Right lobe of liver (tissue), 6 donors: ENCODE measurements around the gene KLF17. TPM values are rescaled to one million over a fixed set of nuclear protein-coding genes. Genes with fewer than 3 reads are reported as not detected.
A peak's percentile ranks its signal among the peaks of the same experiment; 100 is the strongest.

Experiments
- ATAC-seq, 4 donors: fragments of 200-7000 bp; cut with Tn5 transposase; one replicate each; pipeline ENCODE4 v1.9.1; 2020; ENCODE audit warnings: mild to moderate bottlenecking in 4 of 4, moderate library complexity in 4 of 4
- DNase-seq, 3 donors: peaks; one replicate each; pipeline ENCODE4 v3.0.0-alpha.2; 2020
- H3K27ac ChIP-seq, 3 donors: fragments of 200-600 bp; one replicate each; pipeline ENCODE4 v1.8.0; 2022
- H3K27me3 ChIP-seq, 2 donors: fragments of 200-600 bp; one replicate each; pipeline ENCODE4 v1.8.0; 2022
- H3K36me3 ChIP-seq, 4 donors: fragments of 200-600 bp; sonication (generic) in 1 of 4; one replicate each; pipeline versions ENCODE4 v1.5.1 to v1.8.0; 2017 to 2022; ENCODE audit warnings: control low read depth in 1 of 4
- H3K4me1 ChIP-seq, 4 donors: fragments of 200-600 bp; sonication (generic) in 1 of 4; one replicate each; pipeline versions ENCODE4 v1.5.1 to v1.8.0; 2017 to 2022; ENCODE audit warnings: control low read depth in 1 of 4
- H3K4me3 ChIP-seq, 3 donors: fragments of 200-600 bp; one replicate each; pipeline ENCODE4 v1.8.0; 2022
- H3K9me3 ChIP-seq, 4 donors: fragments of 200-600 bp; sonication (generic) in 1 of 4; one replicate each; pipeline versions ENCODE4 v1.5.1 to v1.8.0; 2017 to 2022; ENCODE audit warnings: control low read depth in 1 of 4
- POLR2A ChIP-seq: fragments of 450-650 bp; IDR thresholded peaks from one replicate; pipeline ENCODE4 v1.6.1; 2017; ENCODE audit warnings: antibody characterized with exemption, mild to moderate bottlenecking
- WGBS: methylation state at CpG from one replicate; pipeline ENCODE4 v1.1.6; 2018; ENCODE audit warnings: low coverage, low lambda C conversion rate; ENCODE audit not compliant: insufficient coverage; ENCODE audit errors: missing lambda C conversion rate; 5-methylcytosine and 5-hydroxymethylcytosine counted together
- intact Hi-C, 2 donors: fragments of 100-400 bp; cut with DNase I; formaldehyde crosslinking; loops; one replicate each; pipeline versions ENCODE4 v1.11.2 to v1.14.1; 2022
- total RNA-seq, 6 experiments: library from RNA; depleted of rRNA in 2 of 6; stranded (reverse); fragments of >200 nt in 2 of 6; fragmentation: NEBNext Ultra II Directional in 3 of 6; extraction: Animal tissue kit (Norgen Biotek cat#: 25700) in 3 of 6; gene quantifications; one replicate each; pipeline versions ENCODE4 v1.1.0 to v1.2.4, GENCODE V29; 2016 to 2023
- TF ChIP-seq, protein P1 (sequence below), 4 donors: fragments of 200-600 bp in 3 of 4; fragments of 450-650 bp in 1 of 4; IDR thresholded peaks; one replicate each; pipeline versions ENCODE4 v1.5.1 to v1.8.0; 2016 to 2022; ENCODE audit warnings: antibody characterized with exemption in 4 of 4, mild to moderate bottlenecking in 2 of 4
- donor health status: DM: no; HTN: yes; CAD: no.
- donor health status: DM: no; HTN: no; CAD: no.
- donor health status: DM: no; HTN: no; CAD: no.
- donor health status: DM: no; HTN: yes; CAD: no.
- donor health status: DM: no; HTN: yes; CAD: no.

The KLF17 gene
- total RNA-seq, 6 experiments from 2014 or later: not detected

DNA sequence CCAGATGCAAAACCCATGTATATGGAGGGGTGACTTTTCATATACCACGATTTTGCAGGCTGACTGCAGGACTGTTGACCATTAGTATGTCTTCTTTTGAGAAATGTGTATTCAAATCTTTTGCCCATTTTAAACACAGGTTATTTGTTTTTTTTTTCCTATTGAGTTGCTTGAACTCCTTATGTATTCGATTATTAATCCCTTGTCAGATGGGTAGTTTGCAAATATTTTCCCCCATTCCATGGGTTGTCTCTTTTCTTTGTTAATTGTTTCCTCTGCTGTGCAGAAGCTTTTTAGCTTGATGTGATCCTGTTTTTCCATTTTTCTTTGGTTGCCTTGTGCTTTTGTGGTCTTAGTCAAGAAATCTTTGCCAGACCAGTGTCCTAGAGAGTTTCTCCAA, 24.6 kb upstream of the KLF17 start:
- no peak for ATAC-seq
- Histone ChIP-seq H3K4me3 (no peak overlapping the region), H3K4me1 (no peaks in the 10 kb centered on the region), H3K27ac (no peak overlapping the region), H3K27me3 (no peaks in the 10 kb centered on the region), H3K36me3 (no peaks in the 10 kb centered on the region), H3K9me3 (no peaks in the 10 kb centered on the region)
- 70% methylated on average over 2 of the region's 2 CpGs for WGBS
- intact Hi-C loops: no loop called here
- TF ChIP-seq, protein P1, sequence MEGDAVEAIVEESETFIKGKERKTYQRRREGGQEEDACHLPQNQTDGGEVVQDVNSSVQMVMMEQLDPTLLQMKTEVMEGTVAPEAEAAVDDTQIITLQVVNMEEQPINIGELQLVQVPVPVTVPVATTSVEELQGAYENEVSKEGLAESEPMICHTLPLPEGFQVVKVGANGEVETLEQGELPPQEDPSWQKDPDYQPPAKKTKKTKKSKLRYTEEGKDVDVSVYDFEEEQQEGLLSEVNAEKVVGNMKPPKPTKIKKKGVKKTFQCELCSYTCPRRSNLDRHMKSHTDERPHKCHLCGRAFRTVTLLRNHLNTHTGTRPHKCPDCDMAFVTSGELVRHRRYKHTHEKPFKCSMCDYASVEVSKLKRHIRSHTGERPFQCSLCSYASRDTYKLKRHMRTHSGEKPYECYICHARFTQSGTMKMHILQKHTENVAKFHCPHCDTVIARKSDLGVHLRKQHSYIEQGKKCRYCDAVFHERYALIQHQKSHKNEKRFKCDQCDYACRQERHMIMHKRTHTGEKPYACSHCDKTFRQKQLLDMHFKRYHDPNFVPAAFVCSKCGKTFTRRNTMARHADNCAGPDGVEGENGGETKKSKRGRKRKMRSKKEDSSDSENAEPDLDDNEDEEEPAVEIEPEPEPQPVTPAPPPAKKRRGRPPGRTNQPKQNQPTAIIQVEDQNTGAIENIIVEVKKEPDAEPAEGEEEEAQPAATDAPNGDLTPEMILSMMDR (IDR thresholded peaks at IDR 0.05): no peak
- TF ChIP-seq POLR2A: no peak
- no peak for DNase-seq

GRCh38 chr1:44100183-44100868, 18.3 kb upstream of the KLF17 start:
- Histone ChIP-seq H3K36me3 (no peaks in the 10 kb centered on the region), H3K27ac (no peak overlapping the region), H3K4me1 (no peaks in the 10 kb centered on the region), H3K27me3 (no peaks in the 10 kb centered on the region), H3K9me3 (no peaks in the 10 kb centered on the region), H3K4me3 (no peak overlapping the region)
- no peak for DNase-seq
- intact Hi-C loops: no loop called here
- ATAC-seq: no peak
- WGBS: 80% methylated on average over 9 of the region's 9 CpGs
- TF ChIP-seq POLR2A: no peak
- TF ChIP-seq, protein P1 (IDR thresholded peaks at IDR 0.05): no peak

- no peak for TF ChIP-seq POLR2A
- TF ChIP-seq, protein P1 (IDR thresholded peaks at IDR 0.05): no peak
- Histone ChIP-seq H3K36me3 (no peaks in the 10 kb centered on the region), H3K9me3 (no peaks in the 10 kb centered on the region), H3K27me3 (no peaks in the 10 kb centered on the region), H3K4me3 (no peak overlapping the region), H3K4me1 (no peaks in the 10 kb centered on the region), H3K27ac (no peak overlapping the region)
- intact Hi-C loops: no loop called here
- 66% methylated on average over 7 of the region's 7 CpGs for WGBS
- DNase-seq (no peak), ATAC-seq (no peak)
These were observed 17.3 kb upstream of the KLF17 start for GRCh38 chr1:44101328-44101727.

DNA sequence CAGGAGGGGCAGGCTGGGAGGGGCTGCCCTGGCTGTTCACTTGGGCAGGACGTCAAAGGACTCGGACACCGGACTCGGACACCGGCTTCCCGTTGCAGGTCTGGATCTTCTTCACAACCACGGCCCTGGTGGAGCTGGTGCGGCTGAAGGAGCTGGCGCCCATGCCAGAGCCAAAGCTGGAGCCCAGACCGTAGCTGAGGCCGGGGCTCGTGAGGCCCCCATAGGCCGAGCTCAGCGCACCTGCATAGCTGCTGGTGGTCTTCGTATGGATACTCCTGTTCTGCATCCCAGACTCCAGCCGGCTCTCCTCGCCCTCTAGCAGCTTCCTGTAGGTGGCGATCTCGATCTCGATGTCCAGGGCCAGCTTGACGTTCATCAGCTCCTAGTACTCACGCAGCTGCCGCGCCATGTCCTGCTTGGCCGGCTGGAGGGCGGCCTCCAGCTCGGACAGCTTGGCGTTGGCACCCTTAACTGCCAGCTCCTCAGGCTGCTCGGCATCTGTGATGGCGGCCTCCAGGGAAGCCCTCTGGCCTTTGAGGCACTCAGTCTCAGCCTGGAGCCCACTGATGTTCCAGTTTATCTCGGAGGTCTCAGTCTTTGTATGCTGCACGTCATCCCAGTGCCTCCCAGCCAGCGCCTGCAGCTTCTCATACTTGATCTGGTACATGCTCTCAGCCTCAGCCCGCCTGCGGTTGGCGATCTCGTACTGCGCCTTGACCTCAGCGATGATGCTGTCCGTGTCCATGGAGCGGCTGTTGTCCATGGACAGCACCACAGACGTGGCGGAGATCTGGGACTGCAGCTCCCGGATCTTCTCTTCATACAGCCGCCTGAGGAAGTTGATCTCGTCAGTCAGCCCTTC, 15.1 kb upstream of the KLF17 start:
- no peak for ATAC-seq
- TF ChIP-seq POLR2A: no peak
- TF ChIP-seq, protein P1 (IDR thresholded peaks at IDR 0.05): peak in 1 of 4 donors; percentile 34
- intact Hi-C loops: no loop called here
- DNase-seq: peak in 1 of 3 donors; percentile 52
- no peaks in the 10 kb centered on the region for H3K27me3 ChIP-seq
- no peaks in the 10 kb centered on the region for H3K36me3 ChIP-seq
- no peaks in the 10 kb centered on the region for H3K4me1 ChIP-seq
- no CpG with 5 or more reads among the region's 46 CpGs for WGBS
- no peaks in the 10 kb centered on the region for H3K9me3 ChIP-seq
- H3K4me3 ChIP-seq: no peak overlapping the region
- no peak overlapping the region for H3K27ac ChIP-seq
